IMR-90 (cell line): Measurements from ENCODE around the gene ADGRV1. TPM values are rescaled to one million over a fixed set of nuclear protein-coding genes. Genes with fewer than 3 reads are reported as not detected.

Experiments
- ATAC-seq: fragments of 200-7000 bp; cut with Tn5 transposase; 2 replicates; pipeline ENCODE4 v1.9.1; 2020; ENCODE audit warnings: low read depth, mild to moderate bottlenecking, moderate library complexity
- BruUV-seq: library from RNA; stranded (reverse); fragments of 400-500 nt; replicated peaks from 2 replicates; lab custom pipeline; 2021; lab: Mats Ljungman, UMichigan
- CTCF ChIA-PET: fragments of 300-600 bp; formaldehyde crosslinking; extraction: SDS; loops from one replicate; lab custom pipeline; 2021; ENCODE audit warnings: antibody characterized with exemption; lab: Yijun Ruan, JAX
- POLR2A ChIA-PET: fragments of 300-600 bp; sonication (Branson Sonifier 250); formaldehyde crosslinking; loops from one replicate; lab custom pipeline; 2022; ENCODE audit warnings: antibody characterized with exemption; ENCODE audit not compliant: unreplicated experiment; lab: Charles Lee
- DNase-seq: peaks from one replicate; pipeline ENCODE4 v3.0.0; 2013
- H2AFZ ChIP-seq: replicated peaks from 2 replicates; pipeline ENCODE3; 2013; ENCODE audit warnings: low read length, mild to moderate bottlenecking; ENCODE audit not compliant: poor library complexity
- H2AK5ac ChIP-seq: 2 replicates; pipeline ENCODE4 v1.6.1; 2013; ENCODE audit warnings: low read depth, low read length, inconsistent platforms
- H2AK9ac ChIP-seq: replicated peaks from 2 replicates; pipeline ENCODE3; 2013; ENCODE audit warnings: mild to moderate bottlenecking, low read depth, low read length, moderate library complexity; ENCODE audit not compliant: poor library complexity
- H2BK120ac ChIP-seq: 2 replicates; pipeline ENCODE4 v1.6.1; 2013; ENCODE audit warnings: low read depth, low read length, inconsistent platforms
- H2BK15ac ChIP-seq: 3 replicates; pipeline ENCODE4 v1.6.1; 2013; ENCODE audit warnings: low read depth, low read length, inconsistent platforms
- H2BK20ac ChIP-seq: 2 replicates; pipeline ENCODE4 v1.6.1; 2013; ENCODE audit warnings: low read depth, mild to moderate bottlenecking, inconsistent platforms, low read length, moderate library complexity
- H2BK5ac ChIP-seq: 2 replicates; pipeline ENCODE4 v1.6.1; 2013; ENCODE audit warnings: mild to moderate bottlenecking, low read depth, low read length, inconsistent platforms; ENCODE audit not compliant: poor library complexity, severe bottlenecking
- H3K14ac ChIP-seq: replicated peaks from 2 replicates; pipeline ENCODE4 v1.6.1; 2013; ENCODE audit warnings: low read depth, low read length, inconsistent platforms
- H3K18ac ChIP-seq: 2 replicates; pipeline ENCODE4 v1.6.1; 2013; ENCODE audit warnings: low read depth, low read length, control low read depth
- H3K23ac ChIP-seq: 2 replicates; pipeline ENCODE4 v1.6.1; 2013; ENCODE audit warnings: low read depth, low read length, inconsistent platforms
- H3K27ac ChIP-seq: 2 replicates; pipeline ENCODE4 v1.5.1; 2013; ENCODE audit warnings: mild to moderate bottlenecking, control low read depth, low read length; ENCODE audit not compliant: insufficient read depth
- H3K27me3 ChIP-seq: 2 replicates; pipeline ENCODE4 v1.6.1; 2013; ENCODE audit warnings: low read length; ENCODE audit not compliant: control insufficient read depth, insufficient read depth
- H3K36me3 ChIP-seq: 2 replicates; pipeline ENCODE4 v1.6.1; 2013; ENCODE audit warnings: low read length, mixed read lengths; ENCODE audit not compliant: control insufficient read depth, insufficient read depth
- H3K4ac ChIP-seq: 2 replicates; pipeline ENCODE4 v1.6.1; 2013; ENCODE audit warnings: low read depth, low read length, inconsistent platforms
- H3K4me1 ChIP-seq: 2 replicates; pipeline ENCODE4 v1.6.1; 2013; ENCODE audit warnings: low read length, mixed read lengths; ENCODE audit not compliant: control insufficient read depth, insufficient read depth
- H3K4me2 ChIP-seq: 2 replicates; pipeline ENCODE4 v1.6.1; 2013; ENCODE audit warnings: low read depth, mild to moderate bottlenecking, control low read depth, low read length, moderate library complexity
- H3K4me3 ChIP-seq: 2 replicates; pipeline ENCODE4 v1.5.1; 2013; ENCODE audit warnings: low read depth, mild to moderate bottlenecking, control low read depth, low read length, moderate library complexity; ENCODE audit not compliant: insufficient read depth
- H3K56ac ChIP-seq: 2 replicates; pipeline ENCODE4 v1.6.1; 2013; ENCODE audit warnings: low read length, inconsistent platforms; ENCODE audit not compliant: insufficient read depth; ENCODE audit errors: extremely low read depth
- H3K79me1 ChIP-seq, 2 experiments: 2 replicates each; pipeline ENCODE4 v1.6.1; 2013; ENCODE audit warnings: low read length in 2 of 2, inconsistent platforms in 1 of 2, low read depth in 1 of 2
- H3K9ac ChIP-seq: 2 replicates; pipeline ENCODE4 v1.6.1; 2013; ENCODE audit warnings: low read depth, low read length, control low read depth
- H3K9me1 ChIP-seq: 2 replicates; pipeline ENCODE4 v1.6.1; 2013; ENCODE audit warnings: low read length, inconsistent platforms; ENCODE audit not compliant: insufficient read depth
- H3K9me3 ChIP-seq: 2 replicates; pipeline ENCODE4 v1.6.1; 2013; ENCODE audit warnings: low read length; ENCODE audit not compliant: control insufficient read depth, insufficient read depth
- H4K20me1 ChIP-seq: 2 replicates; pipeline ENCODE4 v1.6.1; 2013; ENCODE audit warnings: low read length, inconsistent platforms; ENCODE audit not compliant: insufficient read depth
- H4K5ac ChIP-seq: 2 replicates; pipeline ENCODE4 v1.6.1; 2013; ENCODE audit warnings: mild to moderate bottlenecking, low read depth, low read length, control low read depth
- H4K8ac ChIP-seq, 2 experiments: 2 replicates each; pipeline ENCODE4 v1.6.1; 2013; ENCODE audit warnings: low read depth in 2 of 2, low read length in 2 of 2, control low read depth in 1 of 2, inconsistent platforms in 1 of 2
- H4K91ac ChIP-seq: 2 replicates; pipeline ENCODE4 v1.6.1; 2013; ENCODE audit warnings: low read depth, low read length, inconsistent platforms; ENCODE audit not compliant: insufficient read depth
- BHLHE40 ChIP-seq: fragments of 150-350 bp; IDR thresholded peaks from 2 replicates; pipeline ENCODE4 v1.6.1; 2016; ENCODE audit warnings: mild to moderate bottlenecking, low read depth, low read length
- CHD1 ChIP-seq: IDR thresholded peaks from 2 replicates; pipeline ENCODE4 v1.6.1; 2012; ENCODE audit warnings: low read depth, low read length, improper control_type of control experiment
- CTCF ChIP-seq: conservative IDR thresholded peaks from 2 replicates; pipeline ENCODE4 v1.5.1; 2012; ENCODE audit warnings: mild to moderate bottlenecking, low read depth, low read length, improper control_type of control experiment
- ELK1 ChIP-seq: fragments of 150-350 bp; IDR thresholded peaks from 2 replicates; pipeline ENCODE4 v1.6.1; 2016; ENCODE audit warnings: low read depth, mild to moderate bottlenecking, low read length, moderate library complexity, borderline replicate concordance
- FOS ChIP-seq: fragments of 150-350 bp; IDR thresholded peaks from 2 replicates; pipeline ENCODE4 v1.6.1; 2016; ENCODE audit warnings: low read depth, low read length
- MAFK ChIP-seq: IDR thresholded peaks from 2 replicates; pipeline ENCODE4 v1.6.1; 2012; ENCODE audit warnings: low read depth, low read length, improper control_type of control experiment
- MAZ ChIP-seq: IDR thresholded peaks from 2 replicates; pipeline ENCODE4 v1.6.1; 2012; ENCODE audit warnings: low read depth, mild to moderate bottlenecking, low read length, improper control_type of control experiment, moderate library complexity, borderline replicate concordance
- NFE2L2 ChIP-seq: fragments of 150-350 bp; IDR thresholded peaks from 2 replicates; pipeline ENCODE4 v1.6.1; 2016; ENCODE audit warnings: low read depth, mild to moderate bottlenecking, low read length
- RAD21 ChIP-seq: IDR thresholded peaks from 2 replicates; pipeline ENCODE4 v1.6.1; 2012; ENCODE audit warnings: low read length, improper control_type of control experiment
- RCOR1 ChIP-seq: IDR thresholded peaks from 2 replicates; pipeline ENCODE4 v1.6.1; 2012; ENCODE audit warnings: mild to moderate bottlenecking, low read length, improper control_type of control experiment; ENCODE audit not compliant: insufficient replicate concordance
- RFX5 ChIP-seq: IDR thresholded peaks from 2 replicates; pipeline ENCODE4 v1.8.0; 2012; ENCODE audit warnings: low read depth, mild to moderate bottlenecking, low read length, moderate library complexity
- SMC3 ChIP-seq: fragments of 150-350 bp; IDR thresholded peaks from 2 replicates; pipeline ENCODE4 v1.6.1; 2016; ENCODE audit warnings: low read depth, mild to moderate bottlenecking, antibody characterized with exemption, low read length, moderate library complexity
- USF2 ChIP-seq: fragments of 150-350 bp; IDR thresholded peaks from 2 replicates; pipeline ENCODE4 v1.6.1; 2017; ENCODE audit warnings: mild to moderate bottlenecking, antibody characterized with exemption, low read length, low read depth
- WGBS, 2 experiments: methylation state at CpG; one replicate each; pipeline versions ENCODE4 v1.1.5 to v1.1.7; 2013; ENCODE audit warnings: missing lambda C conversion rate in 2 of 2; ENCODE audit not compliant: insufficient read length in 1 of 2; ENCODE audit errors: extremely low coverage in 2 of 2; 5-methylcytosine and 5-hydroxymethylcytosine counted together
- dilution Hi-C: fragments of 300-500 bp; cut with HindIII; formaldehyde crosslinking; loops from one replicate; pipeline ENCODE4 v1.14.3; 2018; ENCODE audit warnings: low sequenced_read_pairs; ENCODE audit not compliant: unreplicated experiment
- in situ Hi-C: fragments of 300-500 bp; cut with MboI; formaldehyde crosslinking; loops from 3 replicates; pipeline ENCODE4 v1.14.3; 2019; ENCODE audit warnings: low sequenced_read_pairs, inconsistent platforms, mixed read lengths
- intact Hi-C: fragments of 100-400 bp; cut with micrococcal nuclease; formaldehyde crosslinking; loops from 2 replicates; pipeline ENCODE4 v1.10.0; 2022
- polyA plus RNA-seq, 3 experiments: library from polyadenylated mRNA; depleted of rRNA; stranded (reverse); fragments of >200 nt; gene quantifications; 2 replicates each; pipeline ENCODE4 v1.2.3, GENCODE V29; 2012; ENCODE audit warnings: low replicate concordance in 1 of 3
- total RNA-seq: library from RNA; depleted of rRNA; stranded (reverse); fragments of >200 nt; gene quantifications from 2 replicates; pipeline ENCODE4 v1.2.3, GENCODE V29; 2012

ADGRV1 gene
- total and polyA plus RNA-seq, 2 of the 4 experiments (the other 2 are of a cell fraction), result under 0.01 TPM; not detected in 1

GRCh38 chr5:90562341-90562740 lies 3.7 kb downstream of the ADGRV1 start:
- Histone ChIP-seq H3K14ac (no peak overlapping the region), H3K27me3 (peaks cover 18% of the 10 kb centered on the region), H4K91ac (no peak overlapping the region), H3K9ac (no peak overlapping the region), H3K23ac (no peak overlapping the region), H3K4me2 (no peak overlapping the region), H2AFZ (no peak overlapping the region), H3K4ac (no peak overlapping the region), H4K5ac (no peak overlapping the region), H4K8ac (no peak overlapping the region), H2BK120ac (no peak overlapping the region), H3K9me1 (no peaks in the 10 kb centered on the region), H3K4me1 (no peaks in the 10 kb centered on the region), H3K4me3 (no peak overlapping the region), H3K9me3 (no peaks in the 10 kb centered on the region), H2BK15ac (no peak overlapping the region), H2AK9ac (no peak overlapping the region), H3K27ac (no peak overlapping the region), H3K18ac (no peak overlapping the region), H3K36me3 (no peaks in the 10 kb centered on the region), H2AK5ac (no peak overlapping the region), H2BK5ac (no peak overlapping the region), H3K56ac (no peak overlapping the region), H3K79me1 (no peaks in the 10 kb centered on the region), H4K20me1 (no peaks in the 10 kb centered on the region), H2BK20ac (no peak overlapping the region)
- in situ Hi-C loops, result no loop called here
- dilution Hi-C loops, result no loop called here
- BruUV-seq, result no TSS peak
- no CpG with 5 or more reads among the region's 5 CpGs for whole genome bisulfite sequencing, 2 experiments
- CTCF ChIA-PET, result no interaction called here
- DNase-seq (no peak), ATAC-seq (no peak)
- TF ChIP-seq SMC3 (no peak), MAFK (no peak), NFE2L2 (no peak), RAD21 (no peak), MAZ (no peak), USF2 (no peak), RFX5 (no peak), ELK1 (no peak), CHD1 (no peak), RCOR1 (no peak), CTCF (no peak), BHLHE40 (no peak), FOS (no peak)
- POLR2A ChIA-PET, result no interaction called here
- intact Hi-C loops, result no loop called here
